AG04449 (cell line): ENCODE data around the gene RIMS1.
"Not testable (repeated sequence)": the region's sequence is repeated elsewhere in the genome, so short reads cannot be mapped to it uniquely, and the experiment has no call there.

Experiments used
- CTCF ChIA-PET: fragments of 350-600 bp; formaldehyde crosslinking; extraction: SDS; loops from one replicate; lab custom pipeline; 2021; ENCODE audit warnings: antibody characterized with exemption; lab: Yijun Ruan, JAX
- POLR2A ChIA-PET: fragments of 400-600, 350-600 bp; formaldehyde crosslinking; extraction: SDS; loops from one replicate; lab custom pipeline; 2020; ENCODE audit warnings: antibody characterized with exemption, inconsistent platforms; lab: Yijun Ruan, JAX
- DNase-seq: peaks from one replicate; pipeline ENCODE4 v3.0.0-alpha.2; 2010; ENCODE audit warnings: low read depth, low spot score
- H3K4me3 ChIP-seq: 2 replicates; pipeline ENCODE4 v1.5.1; 2011; ENCODE audit warnings: low read depth, mild to moderate bottlenecking, control low read depth, low read length
- CTCF ChIP-seq: IDR thresholded peaks from one replicate; pipeline ENCODE4 v1.5.1; 2011; ENCODE audit warnings: mild to moderate bottlenecking, moderate library complexity, low read length, control low read depth, inconsistent platforms; ENCODE audit not compliant: insufficient read depth; ENCODE audit errors: missing control alignments

The RIMS1 gene

GRCh38 chr6:72305971-72306370, 419.6 kb downstream of the RIMS1 start:
- no peak for DNase-seq
- H3K4me3 ChIP-seq, result no peak overlapping the region
- CTCF ChIA-PET, result no interaction called here
- POLR2A ChIA-PET, result no interaction called here
- TF ChIP-seq CTCF, result no peak

- ChIA-PET CTCF (no interaction called here), POLR2A (no interaction called here)
- no peak for DNase-seq
- H3K4me3 ChIP-seq, result no peak overlapping the region
- TF ChIP-seq CTCF, result no peak
Observed at GRCh38 chr6:72316675-72317380, 430.5 kb downstream of the RIMS1 start.

DNA sequence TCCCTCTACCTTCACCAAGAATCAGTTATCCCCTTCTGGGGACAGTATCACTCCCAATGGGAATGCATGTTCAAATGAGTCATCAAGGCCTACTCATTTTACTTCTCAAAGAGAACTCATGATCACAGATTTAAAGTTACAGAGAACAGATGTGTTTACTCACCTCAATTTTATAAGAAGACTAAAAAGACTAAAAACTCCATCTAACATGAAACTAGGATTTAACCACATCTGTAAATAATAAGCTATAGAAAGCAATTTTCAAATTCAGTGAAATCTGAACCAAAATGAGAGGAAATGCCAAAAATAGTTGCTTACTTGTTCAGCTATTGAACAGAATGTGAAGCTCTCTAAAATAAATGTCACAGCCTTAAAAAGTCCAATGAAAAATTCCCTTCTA, 435.4 kb downstream of the RIMS1 start:
- H3K4me3 ChIP-seq, result no peak overlapping the region
- no peak for TF ChIP-seq CTCF
- DNase-seq, result peak; percentile 12
- ChIA-PET POLR2A (no interaction called here), CTCF (interaction anchor here (1.0 to 1.4 kb wide), 4 partner anchors 10 to 294 kb away, joined by 3 to 4 read pairs (median 3); no protein-coding TSS in a partner anchor)

GRCh38 chr6:72322771-72323170, 436.4 kb downstream of the RIMS1 start:
- DNase-seq, result no peak
- no peak overlapping the region for H3K4me3 ChIP-seq
- CTCF ChIA-PET, result interaction anchor here (1.2 to 1.4 kb wide), 3 partner anchors 11 to 293 kb away, joined by 3 to 4 read pairs (median 3); no protein-coding TSS in a partner anchor
- TF ChIP-seq CTCF, result no peak
- POLR2A ChIA-PET, result no interaction called here

GRCh38 chr6:72324591-72324990, 438.2 kb downstream of the RIMS1 start:
- no peak overlapping the region for H3K4me3 ChIP-seq
- DNase-seq, result no peak
- CTCF ChIA-PET, result no interaction called here
- POLR2A ChIA-PET, result no interaction called here
- no peak for TF ChIP-seq CTCF

- no peak overlapping the region for H3K4me3 ChIP-seq
- no peak for DNase-seq
- POLR2A ChIA-PET, result no interaction called here
- TF ChIP-seq CTCF, result no peak
- CTCF ChIA-PET, result no interaction called here
Observed at GRCh38 chr6:72328775-72329174, 442.4 kb downstream of the RIMS1 start.

- DNase-seq, POLR2A ChIA-PET, CTCF ChIA-PET, H3K4me3 ChIP-seq: not testable (repeated sequence)
Observed at GRCh38 chr6:72335203-72335602, 448.9 kb downstream of the RIMS1 start.
